GM23338 (cell line): ENCODE measurements around the gene ACOXL. TPM values are rescaled to one million over a fixed set of nuclear protein-coding genes. Genes with fewer than 3 reads are reported as not detected.
A peak's percentile ranks its signal among the peaks of the same experiment; 100 is the strongest.

Experiments used
- ATAC-seq: fragments of 200-7000 bp; cut with Tn5 transposase; 3 replicates; pipeline ENCODE4 v1.9.1; 2020
- DNase-seq: peaks from one replicate; pipeline ENCODE4 v3.0.0-alpha.2; 2015; ENCODE audit warnings: low spot score
- H2AFZ ChIP-seq: fragments of 200-600 bp; sonication (generic); 2 replicates; pipeline ENCODE4 v1.8.0; 2016; ENCODE audit warnings: antibody characterized with exemption, mild to moderate bottlenecking, moderate library complexity
- H3F3A ChIP-seq: fragments of 200-600 bp; sonication (generic); replicated peaks from 2 replicates; pipeline ENCODE4 v1.8.0; 2017; ENCODE audit warnings: antibody characterized with exemption, mixed run types, low read depth
- H3K27ac ChIP-seq: fragments of 200-600 bp; sonication (generic); 2 replicates; pipeline ENCODE4 v1.6.1; 2016; ENCODE audit warnings: low read depth
- H3K27me3 ChIP-seq: fragments of 200-600 bp; sonication (generic); 2 replicates; pipeline ENCODE4 v1.8.0; 2016; ENCODE audit warnings: mild to moderate bottlenecking, mixed run types, moderate library complexity; ENCODE audit not compliant: insufficient read depth
- H3K36me3 ChIP-seq: fragments of 200-600 bp; sonication (generic); 2 replicates; pipeline ENCODE4 v1.8.0; 2016; ENCODE audit warnings: mild to moderate bottlenecking; ENCODE audit not compliant: insufficient read depth
- H3K4me1 ChIP-seq: fragments of 200-600 bp; sonication (generic); 2 replicates; pipeline ENCODE4 v1.8.0; 2016; ENCODE audit warnings: mild to moderate bottlenecking, moderate library complexity; ENCODE audit not compliant: insufficient read depth
- H3K4me2 ChIP-seq: fragments of 200-600 bp; sonication (generic); 2 replicates; pipeline ENCODE4 v1.7.1; 2017; ENCODE audit warnings: mixed run types
- H3K4me3 ChIP-seq: fragments of 200-600 bp; sonication (generic); 2 replicates; pipeline ENCODE4 v1.6.1; 2016; ENCODE audit warnings: mixed run types
- H3K79me2 ChIP-seq: fragments of 200-600 bp; sonication (generic); replicated peaks from 2 replicates; pipeline ENCODE4 v1.8.0; 2017; ENCODE audit warnings: mild to moderate bottlenecking; ENCODE audit not compliant: insufficient read depth
- H3K9me2 ChIP-seq: fragments of 200-600 bp; sonication (generic); 2 replicates; pipeline ENCODE4 v1.8.0; 2017; ENCODE audit not compliant: insufficient read depth
- H4K20me1 ChIP-seq: fragments of 200-600 bp; sonication (generic); replicated peaks from 2 replicates; pipeline ENCODE4 v1.8.0; 2017; ENCODE audit warnings: mild to moderate bottlenecking; ENCODE audit not compliant: insufficient read depth
- H3K27ac Mint-ChIP-seq: 2 replicates; pipeline ENCODE4 v1.8.0; 2020; ENCODE audit warnings: inconsistent platforms, mild to moderate bottlenecking, moderate library complexity, mixed read lengths
- H3K27me3 Mint-ChIP-seq: 3 replicates; pipeline ENCODE4 v1.8.0; 2022; ENCODE audit warnings: low read depth, mild to moderate bottlenecking, moderate library complexity, mixed read lengths, inconsistent platforms; ENCODE audit not compliant: insufficient read depth, poor library complexity
- H3K36me3 Mint-ChIP-seq: 3 replicates; pipeline ENCODE4 v1.8.0; 2021; ENCODE audit warnings: low read depth, mild to moderate bottlenecking, inconsistent platforms, moderate library complexity, mixed read lengths
- H3K4me1 Mint-ChIP-seq: 3 replicates; pipeline ENCODE4 v1.8.0; 2020; ENCODE audit warnings: mild to moderate bottlenecking, inconsistent platforms, mixed read lengths
- H3K4me3 Mint-ChIP-seq: 3 replicates; pipeline ENCODE4 v1.8.0; 2021; ENCODE audit warnings: moderate library complexity, mild to moderate bottlenecking, inconsistent platforms, mixed read lengths
- H3K9me3 Mint-ChIP-seq: 3 replicates; pipeline ENCODE4 v1.8.0; 2020; ENCODE audit warnings: moderate library complexity, mild to moderate bottlenecking, inconsistent platforms, mixed read lengths
- CREB1 ChIP-seq: fragments of 250-450 bp; sonication (Bioruptor Pico); IDR thresholded peaks from 2 replicates; pipeline ENCODE4 v1.5.0; 2020; ENCODE audit warnings: low read depth, mild to moderate bottlenecking, moderate library complexity
- EZH2 ChIP-seq: fragments of 200-600 bp; sonication (generic); IDR thresholded peaks from one replicate; pipeline ENCODE4 v1.8.0; 2017; ENCODE audit warnings: antibody characterized with exemption, mild to moderate bottlenecking, low read depth; ENCODE audit not compliant: unreplicated experiment
- JUNB ChIP-seq: IDR thresholded peaks from one replicate; pipeline ENCODE4 v1.6.1; 2016; ENCODE audit warnings: antibody characterized with exemption; ENCODE audit not compliant: unreplicated experiment
- NANOG ChIP-seq: IDR thresholded peaks from 2 replicates; pipeline ENCODE4 v1.6.1; 2016; ENCODE audit warnings: antibody characterized with exemption, borderline replicate concordance
- POLR2AphosphoS5 ChIP-seq: IDR thresholded peaks from 2 replicates; pipeline ENCODE4 v1.6.1; 2016; ENCODE audit warnings: antibody characterized with exemption, low read depth
- STAT1 ChIP-seq: IDR thresholded peaks from one replicate; pipeline ENCODE4 v1.6.1; 2016; ENCODE audit warnings: antibody characterized with exemption; ENCODE audit not compliant: unreplicated experiment
- ZNF331 ChIP-seq: fragments of 250-450 bp; sonication (Bioruptor Pico); IDR thresholded peaks from 2 replicates; pipeline ENCODE4 v1.5.0; 2020; ENCODE audit warnings: low read depth, mild to moderate bottlenecking, moderate library complexity
- polyA plus RNA-seq: library from polyadenylated mRNA; unstranded; fragments of >200 nt; fragmentation: Nextera tagmentation; extraction: Ambion mirVana; gene quantifications from 2 replicates; pipeline ENCODE4 v1.2.1, GENCODE V29; 2016
- total RNA-seq: library from RNA; depleted of rRNA; stranded (reverse); fragments of >200 nt; shearing (Covaris generic); gene quantifications from 2 replicates; pipeline ENCODE4 v1.2.3, GENCODE V29; 2014
- TF ChIP-seq, protein P1 (sequence below): IDR thresholded peaks from 2 replicates; pipeline ENCODE4 v1.6.1; 2016; ENCODE audit warnings: antibody characterized with exemption

The ACOXL gene
- total and polyA plus RNA-seq, 2 experiments from 2014 or later: 9.0 to 14.7 TPM

DNA sequence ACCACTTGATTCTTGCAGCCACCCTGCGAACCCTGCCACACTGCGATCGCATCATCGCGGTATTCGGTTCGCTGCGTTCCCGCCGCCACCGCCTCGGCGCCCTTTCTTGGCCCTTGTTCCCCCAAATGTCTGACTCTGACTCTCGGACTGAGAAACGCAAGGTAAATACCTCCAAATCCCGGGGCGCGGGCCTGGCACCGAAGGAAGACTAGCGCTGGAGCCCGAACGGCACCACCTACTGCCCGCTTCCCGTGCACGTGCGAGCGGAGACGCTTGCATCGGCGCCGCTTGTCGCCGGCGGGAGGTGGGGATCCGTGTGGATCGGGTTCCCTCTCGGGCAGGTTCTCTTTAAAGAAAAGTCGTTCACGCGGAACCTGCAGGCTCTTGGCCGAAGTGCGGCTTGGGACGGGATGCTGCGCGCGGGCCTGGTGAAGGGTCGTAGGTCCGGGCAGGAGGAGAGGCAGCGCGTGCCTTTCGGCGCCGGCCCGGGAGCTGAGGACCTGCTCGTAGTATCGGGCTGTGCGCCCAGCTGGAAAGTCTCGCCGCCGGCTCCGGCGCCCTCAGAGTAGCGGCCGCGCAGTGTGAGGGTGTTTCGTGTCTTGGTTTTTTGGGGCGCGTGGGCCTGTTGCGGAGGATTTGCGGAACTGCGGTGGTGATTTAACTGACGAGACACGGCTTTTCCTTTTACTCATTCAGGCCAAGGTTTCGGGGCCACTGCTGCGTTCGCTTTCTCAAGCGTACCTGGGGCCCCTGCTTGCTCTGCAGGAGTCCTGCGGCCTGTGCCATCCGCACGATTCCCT lies 388.9 kb downstream of the ACOXL start:
- H3K9me3 Mint-ChIP-seq: no peaks in the 10 kb centered on the region
- peaks cover 53% of the 10 kb centered on the region for H3K27me3 Mint-ChIP-seq
- no peaks in the 10 kb centered on the region; the same call in 1 of the 2 replicates for H3K4me1 ChIP-seq
- peak overlapping the region; percentile 28; the same call in 1 of the 2 replicates for H2AFZ ChIP-seq
- H3K4me3 Mint-ChIP-seq: peak overlapping the region; percentile 92
- peaks cover 26% of the 10 kb centered on the region for H3K36me3 ChIP-seq
- H3K27me3 ChIP-seq: peaks cover 54% of the 10 kb centered on the region
- peaks cover 23% of the 10 kb centered on the region for H4K20me1 ChIP-seq
- H3K27ac Mint-ChIP-seq: peak overlapping the region; percentile 86
- peak overlapping the region; percentile 98 for H3K4me2 ChIP-seq
- DNase-seq (peak; percentile 60), ATAC-seq (peak; percentile 2)
- H3K27ac ChIP-seq: no peak overlapping the region
- H3K4me3 ChIP-seq: peak overlapping the region; percentile 93
- H3K79me2 ChIP-seq: peaks cover 43% of the 10 kb centered on the region
- peaks cover 29% of the 10 kb centered on the region; the same call in 2 of the 3 replicates for H3K36me3 Mint-ChIP-seq
- TF ChIP-seq ZNF331 (CRISPR knock-in tag) (no peak), CREB1 (CRISPR knock-in tag) (no peak), JUNB (no peak), STAT1 (no peak), EZH2 (no peak), POLR2AphosphoS5 (no peak)
- TF ChIP-seq, protein P1, sequence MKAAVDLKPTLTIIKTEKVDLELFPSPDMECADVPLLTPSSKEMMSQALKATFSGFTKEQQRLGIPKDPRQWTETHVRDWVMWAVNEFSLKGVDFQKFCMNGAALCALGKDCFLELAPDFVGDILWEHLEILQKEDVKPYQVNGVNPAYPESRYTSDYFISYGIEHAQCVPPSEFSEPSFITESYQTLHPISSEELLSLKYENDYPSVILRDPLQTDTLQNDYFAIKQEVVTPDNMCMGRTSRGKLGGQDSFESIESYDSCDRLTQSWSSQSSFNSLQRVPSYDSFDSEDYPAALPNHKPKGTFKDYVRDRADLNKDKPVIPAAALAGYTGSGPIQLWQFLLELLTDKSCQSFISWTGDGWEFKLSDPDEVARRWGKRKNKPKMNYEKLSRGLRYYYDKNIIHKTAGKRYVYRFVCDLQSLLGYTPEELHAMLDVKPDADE: no peak
- H3K9me2 ChIP-seq: no peaks in the 10 kb centered on the region
- peaks cover 10% of the 10 kb centered on the region; the same call in 1 of the 2 replicates for H3F3A ChIP-seq
- peaks cover 23% of the 10 kb centered on the region for H3K4me1 Mint-ChIP-seq

DNA sequence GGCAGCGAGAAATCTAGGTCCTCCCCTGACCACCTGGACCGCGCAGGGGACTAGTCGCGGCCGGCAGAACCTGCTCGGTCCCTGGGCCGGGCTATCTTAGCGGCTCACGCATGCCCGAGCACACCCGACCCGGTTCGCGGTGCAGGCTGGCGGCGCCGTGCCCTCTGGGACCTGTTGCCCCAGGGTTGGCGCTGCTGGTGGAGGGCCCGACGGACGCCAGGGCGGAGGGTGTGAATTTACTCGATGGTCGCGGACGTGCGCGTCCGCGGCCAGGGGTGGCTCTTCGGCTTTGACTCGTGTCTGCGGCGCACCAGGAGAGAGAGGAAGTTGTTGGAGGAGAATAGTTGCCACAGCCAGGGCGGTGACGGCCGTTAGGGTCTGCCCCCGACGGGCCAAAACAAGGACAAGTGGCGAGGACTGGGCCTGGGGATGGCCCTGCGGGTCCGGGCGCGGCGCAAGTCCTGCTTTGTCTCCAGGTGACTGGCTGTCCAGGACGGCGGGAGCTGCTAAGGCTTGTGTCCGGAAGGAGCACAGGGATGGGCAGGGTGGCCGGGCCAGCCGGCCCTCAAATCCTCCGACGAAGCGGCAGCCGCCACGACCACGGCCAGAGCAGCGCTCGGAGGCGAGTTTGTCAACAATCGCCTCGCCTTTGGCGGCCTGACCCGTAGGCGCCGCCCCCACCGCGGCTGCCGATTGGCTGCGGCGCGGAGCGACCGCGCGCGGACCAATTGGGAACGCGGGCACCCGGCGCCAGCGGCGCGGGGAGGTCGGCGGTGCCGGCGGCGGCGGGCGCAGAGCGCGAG lies 389.7 kb downstream of the ACOXL start:
- Histone ChIP-seq H3K4me1 (no peaks in the 10 kb centered on the region; the same call in 1 of the 2 replicates), H3K4me3 (peak overlapping the region; percentile 93), H3K36me3 (peaks cover 26% of the 10 kb centered on the region), H2AFZ (no peak overlapping the region), H3K27me3 (peaks cover 48% of the 10 kb centered on the region), H3K9me2 (no peaks in the 10 kb centered on the region), H3K27ac (no peak overlapping the region), H3F3A (peaks cover 10% of the 10 kb centered on the region; the same call in 1 of the 2 replicates), H3K4me2 (peak overlapping the region; percentile 98), H3K79me2 (peaks cover 51% of the 10 kb centered on the region), H4K20me1 (peaks cover 23% of the 10 kb centered on the region)
- peak overlapping the region; percentile 92 for H3K4me3 Mint-ChIP-seq
- H3K36me3 Mint-ChIP-seq: peaks cover 37% of the 10 kb centered on the region
- ATAC-seq: peak; percentile 24
- H3K27ac Mint-ChIP-seq: no peak overlapping the region
- DNase-seq: peak; percentile 93
- H3K9me3 Mint-ChIP-seq: no peaks in the 10 kb centered on the region
- peak; percentile 36; the same call in 1 of the 2 replicates for TF ChIP-seq POLR2AphosphoS5
- no peak for TF ChIP-seq NANOG
- H3K4me1 Mint-ChIP-seq: peaks cover 21% of the 10 kb centered on the region
- H3K27me3 Mint-ChIP-seq: peaks cover 49% of the 10 kb centered on the region
